HG02840 (cell line): Measurements from ENCODE around the gene MAX.

Experiments used
- ATAC-seq: cut with Tn5 transposase; IDR thresholded peaks from one replicate; pipeline ENCODE4 v1.9.1; 2021; ENCODE audit warnings: mild to moderate bottlenecking, moderate library complexity, moderate number of reproducible peaks; ENCODE audit not compliant: unreplicated experiment, low FRiP score

MAX gene, protein sequence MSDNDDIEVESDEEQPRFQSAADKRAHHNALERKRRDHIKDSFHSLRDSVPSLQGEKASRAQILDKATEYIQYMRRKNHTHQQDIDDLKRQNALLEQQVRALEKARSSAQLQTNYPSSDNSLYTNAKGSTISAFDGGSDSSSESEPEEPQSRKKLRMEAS

DNA sequence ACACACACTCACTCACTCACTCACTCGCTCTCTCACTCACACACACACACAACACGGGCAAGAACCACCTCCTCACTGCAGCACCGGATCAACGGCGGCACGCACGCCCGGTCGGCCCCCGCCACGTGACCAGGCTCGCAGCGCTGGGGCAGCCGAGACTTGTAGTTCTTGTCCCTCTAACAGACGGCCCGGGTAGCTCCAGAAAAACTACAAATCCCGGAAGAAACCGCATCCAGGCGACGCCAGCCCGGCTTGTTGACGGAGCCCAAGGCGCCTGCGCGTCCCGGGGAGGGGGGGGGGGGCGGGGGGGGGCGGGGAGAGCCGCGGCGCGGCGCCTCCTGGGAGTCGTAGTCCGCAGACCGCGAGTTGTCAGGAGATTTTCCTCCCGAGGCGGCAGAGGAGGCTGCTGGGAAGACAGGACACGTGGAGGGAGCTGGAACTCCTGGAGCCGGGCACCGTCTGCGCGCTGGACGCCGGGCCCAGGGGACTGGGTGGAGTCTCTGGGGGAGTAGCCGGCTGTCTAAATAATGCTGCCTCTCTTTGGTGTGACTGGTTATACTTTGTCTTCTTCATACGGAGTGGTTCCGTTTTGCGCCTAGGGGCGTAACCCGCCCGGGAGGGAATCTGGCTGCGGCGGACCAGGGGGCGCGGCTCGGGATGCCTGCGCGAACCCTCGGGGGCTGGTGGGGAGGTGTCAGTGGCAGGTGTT lies at the start of gene MAX:
TSS of gene MAX (minus strand) at position 77 of the 709 bp plus-strand sequence. CDS start 178 bp downstream, outside the sequence.
- peak; percentile 80 for ATAC-seq

DNA sequence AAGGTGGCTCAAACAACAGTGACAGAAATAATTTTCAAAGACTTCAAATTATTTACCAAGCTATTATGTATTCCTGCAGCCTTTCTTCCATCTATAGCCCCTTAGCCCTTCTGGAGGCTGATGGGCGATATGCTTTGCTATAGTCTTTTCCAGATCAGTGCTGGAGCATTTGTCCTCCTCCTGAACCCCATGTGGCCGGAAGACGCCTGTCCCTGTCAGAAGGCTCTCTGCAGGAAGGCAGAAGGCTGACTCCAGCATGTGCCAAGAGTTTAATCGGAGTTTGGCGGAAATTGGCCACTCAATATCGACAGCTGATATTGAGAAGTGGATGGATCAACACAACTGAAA lies 49.3 kb upstream of the MAX start:
- no peak for ATAC-seq

DNA sequence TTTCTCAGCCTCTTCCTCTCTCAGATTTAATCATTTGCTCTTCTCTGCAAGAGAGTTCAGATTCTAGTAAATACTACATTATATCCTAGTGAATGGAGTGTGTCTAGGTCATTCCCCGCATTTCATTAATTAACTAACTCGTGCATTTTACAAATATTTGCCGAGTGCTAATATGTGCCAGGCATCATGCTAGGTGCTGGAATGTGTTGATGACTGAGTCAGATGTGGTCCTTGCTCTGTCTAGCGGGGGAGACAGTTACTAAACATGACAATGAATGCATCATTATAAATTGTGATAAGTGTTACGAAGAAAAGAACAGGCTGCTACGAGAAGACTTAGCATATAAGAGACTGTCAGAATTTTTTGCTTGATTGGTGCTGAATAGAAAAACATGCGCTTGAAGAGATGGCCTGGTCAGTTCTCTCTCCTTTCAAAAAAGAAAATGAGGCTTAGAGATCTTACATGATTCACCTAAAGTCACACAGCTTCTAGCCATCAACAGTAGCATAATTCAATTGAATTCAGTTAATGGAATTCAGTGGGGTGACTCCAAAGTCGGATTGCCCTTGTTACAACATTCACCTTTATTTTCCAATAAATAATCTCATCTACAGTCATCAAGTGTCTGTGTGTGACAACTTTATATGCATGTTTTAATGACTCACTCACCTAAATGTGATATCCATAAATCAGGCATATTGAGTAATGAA lies 48.7 kb upstream of the MAX start:
- ATAC-seq: no peak

DNA sequence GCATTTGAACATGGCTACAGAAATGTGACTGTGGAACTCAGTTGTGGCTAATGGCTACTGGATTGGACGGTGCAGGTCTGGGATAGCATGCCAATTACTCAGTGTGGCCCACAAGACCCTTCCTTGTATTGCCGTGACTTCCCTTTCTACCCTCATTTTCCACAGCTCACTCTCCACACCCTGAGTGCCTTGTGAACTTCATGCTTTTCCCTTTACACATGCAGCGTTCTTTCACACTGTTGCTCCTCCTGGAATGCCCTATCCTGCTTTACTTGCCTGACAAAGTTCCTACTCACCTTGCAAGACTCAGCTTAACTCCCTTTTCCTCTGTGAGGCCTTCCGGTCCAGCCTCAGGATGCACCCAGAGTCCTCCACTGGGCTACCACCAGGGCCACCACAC lies 46.8 kb upstream of the MAX start:
- no peak for ATAC-seq

DNA sequence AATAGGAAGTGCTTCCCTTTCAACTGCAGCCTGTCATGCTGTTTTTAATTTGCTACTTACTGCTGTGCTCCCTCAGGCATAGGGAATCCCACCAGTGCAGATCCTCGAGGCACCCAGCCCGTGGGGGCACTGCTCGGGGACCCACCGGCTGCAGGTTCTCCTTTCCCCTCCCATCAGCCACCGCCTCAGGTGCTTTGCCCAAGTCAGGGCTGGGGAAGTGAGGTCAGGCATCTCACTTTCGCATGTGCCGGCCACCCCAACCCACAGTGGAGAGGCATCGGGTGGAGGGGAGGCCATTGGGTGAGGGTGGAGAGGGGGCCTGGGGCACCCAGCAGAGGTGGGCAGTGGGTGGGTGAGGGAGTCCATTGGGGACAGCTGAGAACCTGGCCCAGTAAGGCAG lies 41.9 kb upstream of the MAX start:
- no peak for ATAC-seq

DNA sequence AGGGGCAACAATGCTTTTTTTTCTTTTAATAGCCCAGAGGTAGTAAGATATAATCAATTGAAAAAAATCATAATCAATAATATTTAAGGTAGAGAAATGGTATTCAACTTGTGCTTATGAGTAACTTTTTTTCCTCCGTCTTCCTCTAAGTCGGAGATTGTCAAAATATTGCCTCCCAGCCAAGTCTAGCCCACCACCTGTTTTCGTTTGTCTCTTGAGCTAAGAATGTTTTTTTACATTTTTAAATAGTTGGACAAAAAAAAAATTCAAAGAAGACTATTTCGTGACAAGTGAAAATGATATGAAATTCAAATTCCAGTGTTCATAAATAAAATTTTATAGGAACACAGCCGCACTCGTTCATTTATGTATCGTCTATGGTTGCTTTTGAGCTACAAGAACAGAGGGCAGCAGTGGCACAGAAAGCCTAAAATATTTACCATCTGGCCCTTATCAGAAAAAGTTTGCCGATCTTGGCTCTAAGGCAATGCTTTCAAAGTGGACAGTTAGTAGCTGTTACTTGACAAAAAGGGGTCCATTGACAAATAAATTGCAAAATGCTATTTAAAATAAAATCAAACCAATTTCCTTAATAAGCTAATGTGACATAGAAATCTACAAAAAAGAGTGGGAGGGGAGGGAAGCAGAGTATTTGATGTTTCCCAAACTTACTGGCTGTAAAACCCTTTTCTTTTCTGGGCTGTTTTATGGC lies 40.8 kb upstream of the MAX start:
- ATAC-seq: no peak

DNA sequence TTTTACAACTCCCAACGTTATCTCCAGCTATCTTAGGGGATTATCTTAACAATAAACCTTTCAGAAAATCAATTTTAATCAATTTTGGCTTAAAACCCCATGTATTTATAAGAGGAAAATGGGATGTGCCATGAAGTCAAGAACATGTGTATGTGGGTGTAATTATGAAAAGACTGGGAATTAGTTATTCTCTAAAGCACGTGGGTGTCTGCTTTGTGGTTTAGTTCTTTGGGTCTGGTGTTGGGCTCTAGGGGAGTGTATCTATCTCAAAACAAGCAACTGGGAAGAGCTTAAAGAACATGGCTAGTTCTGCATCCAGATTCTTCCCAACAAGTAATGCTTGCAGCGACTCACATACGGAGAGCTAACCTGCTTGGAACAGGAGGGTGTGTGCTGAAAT lies 40.1 kb upstream of the MAX start:
- no peak for ATAC-seq

DNA sequence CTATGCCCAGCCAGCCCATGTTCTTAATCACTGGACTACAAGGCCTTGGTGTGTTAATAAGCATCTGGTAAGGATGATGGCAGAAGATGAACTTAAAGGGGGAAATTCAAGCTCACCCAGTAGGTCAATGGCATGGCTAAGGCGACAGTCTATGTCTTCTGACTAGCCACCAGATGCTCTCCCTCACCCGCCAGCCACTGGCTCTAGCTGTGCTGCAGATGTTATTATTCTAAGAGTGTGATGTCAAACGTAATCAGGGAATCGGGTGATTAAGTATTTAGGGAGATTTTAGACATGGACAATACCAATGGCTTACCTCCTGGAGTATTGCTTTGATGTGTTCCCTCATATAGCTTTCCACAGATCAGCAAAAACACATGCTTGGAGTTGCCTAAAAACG lies 39.2 kb upstream of the MAX start:
- ATAC-seq: no peak

DNA sequence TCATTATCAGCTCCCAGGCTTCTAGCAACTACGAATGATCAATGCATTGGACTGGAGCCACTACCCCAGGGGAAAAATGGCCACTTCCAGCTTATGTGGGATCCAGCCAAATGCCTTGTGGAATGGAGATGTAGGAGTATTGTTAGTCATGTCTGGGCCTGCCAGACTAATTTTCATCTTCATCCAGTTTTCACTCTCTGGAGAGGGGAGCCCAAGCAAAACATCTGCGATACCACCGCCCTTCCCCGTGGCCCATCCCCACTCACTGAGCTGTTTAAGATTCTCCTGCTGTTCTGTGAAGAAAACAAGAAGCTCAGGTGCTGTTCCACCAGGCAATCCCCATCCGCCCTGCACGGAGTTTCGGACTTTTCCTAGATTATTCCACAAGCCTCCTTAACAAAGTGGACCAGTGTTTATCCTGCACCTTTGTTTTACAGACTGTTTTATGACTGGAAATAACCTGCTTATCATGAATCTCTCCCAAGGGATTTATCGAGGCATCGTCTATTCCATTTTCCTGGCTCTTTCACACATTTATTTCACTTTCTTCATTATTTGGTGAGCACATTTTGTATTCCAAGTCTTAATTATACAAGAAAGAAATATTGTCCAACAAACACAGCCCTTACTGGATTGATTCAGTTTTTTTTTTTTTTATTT lies 35.5 kb upstream of the MAX start:
- no peak for ATAC-seq

DNA sequence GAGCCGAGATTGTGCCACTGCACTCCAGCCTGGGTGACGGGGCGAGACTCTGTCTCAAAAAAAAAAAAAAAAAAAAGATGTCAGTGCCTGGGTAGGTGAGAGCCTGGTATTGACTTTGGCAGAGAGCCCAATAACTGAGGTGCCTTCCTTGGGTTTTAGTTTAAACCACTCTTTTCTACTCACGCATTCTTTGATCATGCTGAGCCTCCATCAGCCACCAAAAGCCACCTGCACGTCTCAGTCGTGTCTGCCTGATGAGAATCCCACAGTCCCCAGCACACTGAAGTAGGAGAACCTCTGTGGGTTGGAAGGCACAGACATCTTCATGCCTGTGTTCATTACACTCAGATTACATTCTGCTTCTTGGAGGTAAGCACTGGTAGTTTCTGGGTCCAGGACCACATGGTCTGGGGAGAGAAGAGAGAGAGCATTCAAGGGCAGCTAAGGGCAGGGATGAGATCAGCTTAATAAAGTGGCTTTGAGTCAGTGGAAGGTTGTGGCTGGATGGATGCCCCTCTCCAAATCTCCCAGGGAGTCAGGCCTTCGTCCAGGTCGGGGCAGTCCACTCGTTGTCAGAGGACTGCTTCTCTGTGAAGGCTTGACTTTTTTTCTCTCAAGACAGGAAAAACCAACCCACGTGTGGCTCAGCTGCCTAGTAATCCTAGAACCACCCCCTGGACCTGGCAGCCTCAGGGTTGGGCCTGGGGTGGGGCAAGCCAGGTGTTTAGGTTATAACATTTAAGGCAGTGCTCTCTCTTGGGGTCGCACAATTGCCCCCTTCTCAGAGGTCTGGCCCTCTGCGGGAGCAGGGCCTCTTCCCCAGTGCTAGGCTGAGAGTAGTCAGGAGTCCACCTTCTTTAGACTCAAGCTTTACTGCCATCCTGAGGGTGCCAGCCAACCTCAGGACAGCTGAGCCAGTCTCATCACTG lies 32.6 kb upstream of the MAX start:
- ATAC-seq: no peak

DNA sequence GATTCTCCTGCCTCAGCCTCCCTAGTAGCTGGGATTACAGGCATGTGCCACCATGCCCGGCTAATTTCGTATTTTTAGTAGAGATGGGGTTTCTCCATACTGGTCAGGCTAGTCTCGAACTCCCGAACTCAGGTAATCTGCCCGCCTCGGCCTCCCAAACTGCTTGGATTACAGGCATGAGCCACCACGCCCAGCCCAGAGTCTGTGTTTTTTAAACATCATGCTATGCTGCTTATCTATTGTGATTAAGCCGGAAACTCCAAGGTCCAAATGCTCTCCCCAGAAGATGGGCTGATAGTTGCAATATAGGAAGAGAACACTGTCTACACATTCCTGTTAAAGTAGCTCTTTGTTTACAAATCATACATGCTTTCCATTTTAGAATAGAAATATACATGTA lies 30.5 kb upstream of the MAX start:
- no peak for ATAC-seq

DNA sequence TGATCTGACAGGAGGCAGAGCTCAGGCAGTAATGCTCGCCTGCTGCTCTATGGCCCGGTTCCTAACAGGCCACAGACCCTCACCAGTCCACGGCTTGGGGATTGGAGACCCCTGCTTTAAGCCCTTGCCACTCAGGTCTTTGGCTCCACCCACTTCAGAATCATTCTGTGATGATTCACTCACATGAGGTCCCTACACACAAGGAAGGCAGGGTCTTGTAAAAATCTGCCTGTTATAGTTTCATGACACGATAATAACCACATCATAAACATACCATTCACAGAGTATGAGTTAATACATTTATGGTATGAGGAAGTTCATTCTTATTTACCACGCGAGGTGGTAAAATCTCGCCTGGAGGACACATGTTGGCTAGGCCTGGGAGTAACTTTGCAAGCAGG lies 29.0 kb upstream of the MAX start:
- no peak for ATAC-seq

DNA sequence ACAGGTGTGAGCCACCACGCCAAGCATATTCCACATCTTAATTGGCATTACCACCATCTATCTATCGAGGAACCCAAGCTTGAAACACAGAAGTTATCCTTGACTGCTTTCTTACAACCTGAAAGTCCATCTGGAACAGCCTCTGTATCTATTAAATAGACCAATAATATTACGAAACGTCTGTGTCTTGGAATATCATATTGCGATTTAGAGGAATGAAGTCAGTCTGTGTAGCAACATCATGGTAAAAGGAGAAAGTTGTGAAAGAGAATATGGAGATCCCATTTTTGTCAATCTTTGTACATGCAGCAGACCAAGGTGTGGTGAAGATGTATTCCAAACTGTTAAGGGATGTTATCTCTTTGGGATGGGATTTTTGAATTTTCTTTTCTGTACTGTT lies 25.8 kb upstream of the MAX start:
- ATAC-seq: no peak

DNA sequence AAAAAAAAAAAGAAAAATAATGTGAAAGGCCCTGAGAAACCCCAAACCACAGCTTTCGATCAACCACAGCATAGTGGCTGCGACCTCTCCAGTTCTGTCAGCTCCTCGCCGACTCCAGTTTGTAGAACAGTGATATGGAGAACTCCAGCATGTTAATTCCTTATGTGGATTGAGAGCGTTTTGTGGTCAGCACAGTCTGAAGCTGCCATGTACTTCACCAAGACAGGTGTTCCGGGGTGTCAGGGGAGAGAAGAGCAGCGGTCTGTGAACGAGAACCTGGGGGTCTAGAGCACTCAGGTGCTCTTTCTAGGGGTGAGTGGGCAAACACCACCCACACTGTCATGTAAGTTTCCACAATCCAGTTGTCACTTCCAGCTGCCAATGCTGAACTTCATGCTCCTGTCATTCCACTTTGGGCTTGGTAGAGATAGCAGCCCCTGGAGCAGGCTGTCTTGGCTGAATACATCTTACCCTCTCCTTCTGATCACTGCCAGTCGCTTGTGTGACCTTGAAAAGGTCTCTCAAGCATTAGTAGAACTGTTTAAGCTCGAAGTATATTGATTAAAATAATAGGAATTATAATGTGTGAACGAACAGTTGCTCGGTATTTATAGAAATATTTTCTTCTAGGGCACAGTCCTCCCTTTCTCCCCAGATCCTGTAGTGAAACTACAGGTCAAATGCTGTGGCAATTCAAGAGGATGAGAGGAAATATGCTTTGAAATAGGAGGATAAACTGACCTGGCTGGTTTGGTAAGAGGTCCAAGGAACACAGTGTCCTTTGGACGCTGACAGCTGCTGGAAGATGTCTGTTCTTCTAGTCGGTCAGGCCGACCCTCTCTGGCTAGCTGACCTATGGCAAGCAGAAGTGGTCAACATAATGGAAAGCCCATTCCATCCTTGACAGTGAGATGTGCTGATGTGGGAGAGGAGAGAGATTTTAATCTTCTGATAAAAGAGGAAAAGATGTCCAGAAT lies 15.7 kb upstream of the MAX start:
- ATAC-seq: no peak

DNA sequence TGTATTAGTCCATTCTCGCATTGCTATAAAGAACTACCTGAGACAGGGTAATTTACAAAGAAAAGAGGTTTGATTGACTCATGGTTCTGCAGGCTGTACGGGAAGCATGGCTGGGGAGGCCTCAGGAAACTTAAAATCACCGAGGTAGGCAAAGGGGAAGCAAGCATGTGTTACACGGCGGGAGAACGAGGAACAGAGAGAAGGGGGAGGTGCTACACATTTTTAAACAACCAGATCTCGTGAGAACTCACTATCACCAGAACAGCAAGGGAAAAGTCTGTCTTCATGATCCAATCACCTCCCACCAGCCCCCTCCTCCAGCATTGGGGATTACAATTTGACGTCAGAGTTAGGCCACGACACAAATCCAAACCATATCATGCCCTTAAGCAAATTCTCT lies 13.3 kb upstream of the MAX start:
- ATAC-seq: no peak

DNA sequence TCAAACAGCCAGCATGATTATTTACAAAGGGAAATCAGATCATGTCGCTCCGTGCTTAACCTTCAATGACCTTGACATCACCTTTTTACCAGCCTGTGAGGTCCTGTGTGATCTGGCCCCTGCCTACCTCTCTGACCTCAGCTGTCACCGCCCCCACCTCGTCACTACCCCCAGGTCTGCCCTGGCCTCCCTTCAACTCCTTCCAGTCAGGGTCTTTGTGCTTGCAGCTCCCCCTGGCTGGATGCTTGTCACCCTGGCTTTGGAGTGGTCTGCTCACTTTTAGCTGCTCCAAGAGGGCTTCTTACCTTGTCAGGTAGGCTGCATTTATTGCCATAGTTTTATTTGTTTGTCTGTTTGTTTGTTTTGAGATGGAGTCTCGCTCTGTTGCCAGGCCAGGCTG lies 8.2 kb upstream of the MAX start:
- ATAC-seq: no peak

DNA sequence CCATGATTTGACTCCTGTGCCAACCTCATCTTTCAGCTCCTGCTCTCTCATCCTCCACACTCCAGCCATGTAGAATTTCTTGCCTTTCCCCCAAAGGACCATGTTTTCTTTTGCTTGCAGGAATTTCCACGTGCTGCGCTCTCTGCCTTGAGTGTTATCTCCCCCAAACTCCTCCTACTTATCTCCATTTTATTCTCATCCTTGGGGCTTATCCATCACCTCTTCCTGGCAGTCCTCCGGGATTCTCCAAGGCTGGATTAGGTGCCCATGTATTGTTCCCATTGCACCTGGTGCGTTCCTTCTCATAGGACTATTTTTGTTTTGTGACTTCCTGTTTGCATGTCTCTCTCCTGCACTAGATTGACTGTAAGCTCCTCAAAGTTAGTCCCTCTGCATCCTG lies 7.0 kb upstream of the MAX start:
- ATAC-seq: no peak

DNA sequence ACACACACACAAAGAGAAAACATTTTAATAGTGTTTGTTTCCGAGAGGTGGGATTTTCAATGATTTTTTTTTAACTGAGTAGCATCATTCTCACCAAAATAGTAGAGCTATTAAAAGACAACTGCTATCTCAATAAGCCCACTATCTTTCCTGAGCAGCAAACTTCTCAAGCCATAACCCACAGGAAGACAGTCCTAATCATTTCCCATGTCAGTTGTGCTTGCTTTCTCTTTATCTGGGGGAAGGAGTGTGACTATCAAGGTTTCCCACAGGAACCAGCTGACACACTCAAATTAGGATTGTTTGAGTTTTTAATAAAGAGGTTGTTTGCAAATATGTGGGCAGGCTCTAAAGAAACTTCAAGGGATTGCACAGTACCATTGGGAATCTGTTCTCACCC lies 4.9 kb upstream of the MAX start:
- no peak for ATAC-seq

DNA sequence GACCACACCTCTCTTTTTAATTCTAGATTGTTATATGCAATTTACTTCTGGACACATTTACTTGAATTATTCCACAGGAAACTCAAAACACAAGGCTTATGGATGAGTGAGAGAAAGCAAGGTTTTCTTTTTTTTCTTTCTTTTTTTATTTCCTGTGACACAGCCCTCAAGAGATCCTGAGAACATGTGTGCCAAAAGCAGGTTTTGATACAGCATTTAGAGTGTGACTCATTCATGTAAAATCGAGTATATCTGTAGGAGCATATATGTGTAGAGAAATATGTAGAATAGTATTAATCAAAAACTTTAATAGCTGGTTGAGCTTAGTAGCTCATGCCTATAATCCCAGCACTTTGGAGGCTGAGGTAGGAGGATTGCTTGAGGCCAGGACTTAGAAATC lies 4.4 kb upstream of the MAX start:
- ATAC-seq: no peak
